PC-3 (cell line): ENCODE results near the gene OR2T10.
"Not testable (repeated sequence)": the region's sequence is repeated elsewhere in the genome, so short reads cannot be mapped to it uniquely, and the experiment has no call there.

Experiments used
- CTCF ChIP-seq: fragments of 300-600 bp; sonication (generic); conservative IDR thresholded peaks from 2 replicates; pipeline ENCODE4 v1.5.1; 2017; ENCODE audit warnings: antibody characterized with exemption, low read depth, mild to moderate bottlenecking, low read length
- EZH2 ChIP-seq: fragments of 300-600 bp; sonication (generic); IDR thresholded peaks from one replicate; pipeline ENCODE4 v1.6.1; 2017; ENCODE audit warnings: antibody characterized with exemption, mild to moderate bottlenecking, low read length; ENCODE audit not compliant: unreplicated experiment
- EZH2phosphoT487 ChIP-seq: fragments of 300-600 bp; sonication (generic); IDR thresholded peaks from 2 replicates; pipeline ENCODE4 v1.6.1; 2018; ENCODE audit warnings: mild to moderate bottlenecking, antibody characterized with exemption, low read length, borderline replicate concordance

GRCh38 chr1:248573856-248574255, 23.6 kb downstream of the OR2T10 start:
- TF ChIP-seq CTCF, EZH2, EZH2phosphoT487: not testable (repeated sequence)
